ENCODE data around the gene MGLL.

Gene MGLL

DNA sequence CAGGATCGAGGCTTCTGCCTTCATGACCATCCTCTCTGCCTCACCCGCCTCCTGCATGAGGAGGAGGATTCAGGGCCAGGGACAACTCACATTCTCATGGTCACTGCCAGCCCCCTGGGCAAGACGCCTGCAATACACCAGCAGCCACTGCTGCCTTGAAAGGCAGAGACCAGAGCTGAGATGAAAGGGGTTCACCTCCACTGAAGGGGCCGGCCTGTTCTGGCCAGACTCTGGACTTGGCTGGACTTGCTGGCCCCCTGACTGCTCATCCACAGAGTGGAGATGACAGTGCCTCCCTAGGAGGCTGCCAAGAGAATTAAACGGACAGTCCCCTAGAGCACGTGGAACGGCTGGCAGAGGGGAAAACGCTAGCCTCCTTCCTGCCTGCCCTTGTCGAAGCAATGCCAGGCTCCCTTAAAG lies 35.2 kb downstream of the MGLL start:
- no CpG with 5 or more reads among the region's 9 CpGs for WGBS (ENCODE audit: extremely low coverage, insufficient coverage, low lambda C conversion rate)
- H3K4me1 ChIP-seq (ENCODE audit: control insufficient read depth, low read depth, low read length), result no peaks in the 10 kb centered on the region

DNA sequence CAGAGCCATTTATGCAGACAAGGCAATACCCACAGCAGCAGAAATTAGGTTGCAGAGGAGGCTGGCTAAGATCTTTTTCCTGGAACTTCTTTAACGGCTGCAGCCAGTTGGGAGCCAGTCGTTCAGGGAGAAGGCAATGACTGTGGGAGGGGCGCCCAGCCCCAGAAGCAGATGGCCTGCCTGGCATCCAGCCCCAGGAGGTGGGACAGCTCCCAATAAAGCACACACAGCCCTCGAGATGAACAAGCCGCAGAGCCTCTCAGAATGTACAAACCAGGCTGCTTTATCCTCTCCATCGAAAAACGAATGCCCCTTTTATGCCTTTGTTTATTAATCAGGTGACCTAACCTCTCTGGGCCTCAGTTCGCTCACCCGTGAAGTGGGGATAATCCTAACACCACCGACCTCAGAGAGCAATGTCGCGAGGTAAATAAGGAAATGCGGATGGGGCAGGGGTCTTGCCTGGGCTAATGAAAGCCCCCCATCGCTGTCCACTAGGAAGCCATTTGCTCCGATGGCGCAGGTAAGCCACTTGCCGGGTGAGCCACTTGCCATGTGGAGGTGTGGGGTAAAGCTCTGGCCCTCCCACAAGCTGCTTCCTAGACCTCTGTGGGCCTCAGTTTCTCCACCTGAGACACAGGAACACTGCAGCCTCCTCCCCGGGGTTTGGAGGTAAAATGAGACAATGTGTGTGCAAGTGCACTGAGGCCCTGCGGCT lies 35.8 kb downstream of the MGLL start:
- Histone ChIP-seq H4K8ac (ENCODE audit: low read depth, low read length) (no peak overlapping the region), H2BK15ac (replicated peaks; ENCODE audit: low read depth) (no peak overlapping the region), H3K79me1 (ENCODE audit: low read length) (no peaks in the 10 kb centered on the region), H3K4ac (ENCODE audit: low read depth, low read length) (no peak overlapping the region), H4K5ac (ENCODE audit: low read length) (no peak overlapping the region), H3K56ac (ENCODE audit: low read length) (no peak overlapping the region), H3K23ac (ENCODE audit: low read length) (no peak overlapping the region), H2BK5ac (ENCODE audit: low read length) (no peak overlapping the region), H3K27ac (ENCODE audit: low read depth, low read length) (no peak overlapping the region), H3K4me3 (ENCODE audit: low read length) (no peak overlapping the region), H3K36me3 (ENCODE audit: control insufficient read depth, insufficient read depth, low read length) (no peaks in the 10 kb centered on the region), H3K79me2 (ENCODE audit: control insufficient read depth, insufficient read depth, low read length) (no peaks in the 10 kb centered on the region), H3K27me3 (ENCODE audit: insufficient read depth, low read length, poor library complexity) (no peaks in the 10 kb centered on the region), H3K9ac (ENCODE audit: low read length) (no peak overlapping the region), H2BK120ac (ENCODE audit: low read depth, low read length) (no peak overlapping the region), H3K4me1 (ENCODE audit: control insufficient read depth, low read depth, low read length) (no peaks in the 10 kb centered on the region), H3K4me2 (ENCODE audit: low read length) (no peak overlapping the region), H2AK5ac (ENCODE audit: low read length) (no peak overlapping the region), H3K18ac (ENCODE audit: low read length) (no peak overlapping the region)
- no CpG with 5 or more reads among the region's 19 CpGs for WGBS (ENCODE audit: extremely low coverage, insufficient coverage, low lambda C conversion rate)
- DNase-seq, result no peak

More for the DNA sequence above, 35.2 kb downstream of the MGLL start:
- Histone ChIP-seq H3K4me2 (ENCODE audit: low read length) (no peak overlapping the region), H3K9ac (ENCODE audit: low read length) (no peak overlapping the region), H3K4ac (ENCODE audit: low read depth, low read length) (no peak overlapping the region), H4K8ac (ENCODE audit: low read depth, low read length) (no peak overlapping the region), H3K27me3 (ENCODE audit: insufficient read depth, low read length, poor library complexity) (no peaks in the 10 kb centered on the region), H2BK5ac (ENCODE audit: low read length) (no peak overlapping the region), H3K18ac (ENCODE audit: low read length) (no peak overlapping the region), H4K5ac (ENCODE audit: low read length) (no peak overlapping the region), H3K23ac (ENCODE audit: low read length) (no peak overlapping the region), H3K79me1 (ENCODE audit: low read length) (no peaks in the 10 kb centered on the region), H3K27ac (ENCODE audit: low read depth, low read length) (no peak overlapping the region), H3K4me3 (ENCODE audit: low read length) (no peak overlapping the region), H3K36me3 (ENCODE audit: control insufficient read depth, insufficient read depth, low read length) (no peaks in the 10 kb centered on the region), H2BK120ac (ENCODE audit: low read depth, low read length) (no peak overlapping the region), H2AK5ac (ENCODE audit: low read length) (no peak overlapping the region), H3K79me2 (ENCODE audit: control insufficient read depth, insufficient read depth, low read length) (no peaks in the 10 kb centered on the region), H2BK15ac (replicated peaks; ENCODE audit: low read depth) (no peak overlapping the region), H3K56ac (ENCODE audit: low read length) (no peak overlapping the region)
- no peak for DNase-seq

DNA sequence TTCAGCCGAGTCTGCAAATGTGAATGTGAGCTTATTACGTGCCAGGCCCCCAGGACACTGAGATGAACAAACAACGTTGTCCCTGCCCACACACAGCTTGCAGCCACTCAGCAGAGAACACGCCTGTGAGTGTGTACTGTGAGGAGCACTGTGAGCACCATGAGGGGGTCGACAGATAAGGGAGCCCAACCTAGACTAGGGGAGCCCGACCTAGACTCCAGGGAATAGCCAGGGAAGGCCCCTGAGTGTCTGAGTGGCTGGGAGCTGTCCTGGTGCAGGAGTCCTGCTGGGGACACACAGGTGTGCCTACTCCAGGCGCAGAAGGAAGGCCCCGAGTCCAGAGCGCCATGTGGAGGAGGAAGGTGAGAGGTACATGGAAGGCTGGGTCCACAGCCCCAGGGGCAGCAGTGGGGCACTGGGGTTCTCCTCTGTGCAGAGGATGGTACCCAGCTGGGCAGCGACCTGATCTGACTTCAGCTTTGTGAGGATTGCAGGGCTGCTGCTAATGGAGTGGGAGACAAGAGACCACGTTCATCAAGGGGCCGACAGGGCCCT lies 36.5 kb downstream of the MGLL start:
- DNase-seq, result no peak
- no peak overlapping the region for H2BK5ac ChIP-seq (ENCODE audit: low read length)
- H3K27me3 ChIP-seq (ENCODE audit: insufficient read depth, low read length, poor library complexity), result no peaks in the 10 kb centered on the region
- WGBS (ENCODE audit: extremely low coverage, insufficient coverage, low lambda C conversion rate), result no CpG with 5 or more reads among the region's 12 CpGs
- no peak overlapping the region for H3K4me2 ChIP-seq (ENCODE audit: low read length)
- H3K4ac ChIP-seq (ENCODE audit: low read depth, low read length), result no peak overlapping the region
- no peak overlapping the region for H4K8ac ChIP-seq (ENCODE audit: low read depth, low read length)
- H3K4me3 ChIP-seq (ENCODE audit: low read length), result no peak overlapping the region
- H3K36me3 ChIP-seq (ENCODE audit: control insufficient read depth, insufficient read depth, low read length), result no peaks in the 10 kb centered on the region
- no peak overlapping the region for H3K27ac ChIP-seq (ENCODE audit: low read depth, low read length)
- H3K18ac ChIP-seq (ENCODE audit: low read length), result no peak overlapping the region
- no peak overlapping the region for H2AK5ac ChIP-seq (ENCODE audit: low read length)
- H3K4me1 ChIP-seq (ENCODE audit: control insufficient read depth, low read depth, low read length), result no peaks in the 10 kb centered on the region
- H3K9ac ChIP-seq (ENCODE audit: low read length), result no peak overlapping the region
- H2BK15ac ChIP-seq (replicated peaks; ENCODE audit: low read depth), result no peak overlapping the region
- no peaks in the 10 kb centered on the region for H3K79me2 ChIP-seq (ENCODE audit: control insufficient read depth, insufficient read depth, low read length)
- H3K56ac ChIP-seq (ENCODE audit: low read length), result no peak overlapping the region
- no peak overlapping the region for H3K23ac ChIP-seq (ENCODE audit: low read length)
- H2BK120ac ChIP-seq (ENCODE audit: low read depth, low read length), result no peak overlapping the region
- H4K5ac ChIP-seq (ENCODE audit: low read length), result no peak overlapping the region
- no peaks in the 10 kb centered on the region for H3K79me1 ChIP-seq (ENCODE audit: low read length)

DNA sequence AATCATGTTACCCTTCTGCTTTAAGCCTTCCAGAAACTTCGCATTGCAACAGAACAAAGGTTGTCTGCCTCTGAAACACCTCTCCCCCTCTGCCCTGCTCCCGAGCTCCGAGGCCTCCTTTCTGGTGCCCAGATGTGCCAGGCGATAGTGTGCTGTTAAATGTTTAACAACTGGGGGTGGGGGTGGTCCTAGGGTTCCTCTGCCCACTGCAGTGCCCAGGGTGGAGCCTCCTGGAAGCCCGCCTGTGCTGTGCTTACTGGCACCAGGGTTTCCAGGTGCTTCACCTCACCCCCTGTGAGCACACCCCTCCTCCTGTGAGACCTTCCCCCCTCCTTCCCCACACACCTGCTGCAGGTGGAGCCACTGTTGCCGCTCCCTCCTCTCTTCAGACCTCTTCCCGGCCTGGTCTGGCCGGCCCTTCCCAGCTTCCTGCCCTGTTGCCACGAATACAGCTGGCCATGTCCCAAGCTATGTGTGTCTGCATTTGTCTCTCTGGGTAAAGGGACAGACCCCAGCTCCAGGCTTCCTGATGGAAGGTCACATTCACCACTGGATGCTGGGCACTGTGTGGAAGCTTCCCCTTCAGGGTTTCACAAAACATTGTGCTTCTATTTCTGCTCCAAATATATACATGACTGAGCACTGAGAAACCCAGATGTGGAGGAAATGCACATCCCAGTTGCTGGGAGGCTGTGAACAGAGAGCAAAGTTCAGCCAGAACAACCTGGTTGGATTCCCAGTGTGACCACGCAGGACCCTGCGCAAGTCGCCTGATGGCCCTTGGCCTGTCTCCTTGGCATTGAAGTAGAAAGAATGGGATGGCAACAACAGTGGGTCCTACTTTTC lies 37.2 kb downstream of the MGLL start:
- Histone ChIP-seq H3K4me3 (ENCODE audit: low read length) (no peak overlapping the region), H3K4me1 (ENCODE audit: control insufficient read depth, low read depth, low read length) (no peaks in the 10 kb centered on the region), H2BK120ac (ENCODE audit: low read depth, low read length) (no peak overlapping the region), H3K27ac (ENCODE audit: low read depth, low read length) (no peak overlapping the region), H3K36me3 (ENCODE audit: control insufficient read depth, insufficient read depth, low read length) (no peaks in the 10 kb centered on the region), H3K9ac (ENCODE audit: low read length) (no peak overlapping the region), H3K4ac (ENCODE audit: low read depth, low read length) (no peak overlapping the region), H3K79me1 (ENCODE audit: low read length) (no peaks in the 10 kb centered on the region), H3K56ac (ENCODE audit: low read length) (no peak overlapping the region), H3K79me2 (ENCODE audit: control insufficient read depth, insufficient read depth, low read length) (no peaks in the 10 kb centered on the region), H2BK15ac (replicated peaks; ENCODE audit: low read depth) (no peak overlapping the region), H3K23ac (ENCODE audit: low read length) (no peak overlapping the region), H2BK5ac (ENCODE audit: low read length) (no peak overlapping the region), H4K5ac (ENCODE audit: low read length) (no peak overlapping the region), H4K8ac (ENCODE audit: low read depth, low read length) (no peak overlapping the region), H2AK5ac (ENCODE audit: low read length) (no peak overlapping the region), H3K18ac (ENCODE audit: low read length) (no peak overlapping the region), H3K27me3 (ENCODE audit: insufficient read depth, low read length, poor library complexity) (no peaks in the 10 kb centered on the region), H3K4me2 (ENCODE audit: low read length) (no peak overlapping the region)
- WGBS (ENCODE audit: extremely low coverage, insufficient coverage, low lambda C conversion rate), result no CpG with 5 or more reads among the region's 12 CpGs
- DNase-seq, result no peak

DNA sequence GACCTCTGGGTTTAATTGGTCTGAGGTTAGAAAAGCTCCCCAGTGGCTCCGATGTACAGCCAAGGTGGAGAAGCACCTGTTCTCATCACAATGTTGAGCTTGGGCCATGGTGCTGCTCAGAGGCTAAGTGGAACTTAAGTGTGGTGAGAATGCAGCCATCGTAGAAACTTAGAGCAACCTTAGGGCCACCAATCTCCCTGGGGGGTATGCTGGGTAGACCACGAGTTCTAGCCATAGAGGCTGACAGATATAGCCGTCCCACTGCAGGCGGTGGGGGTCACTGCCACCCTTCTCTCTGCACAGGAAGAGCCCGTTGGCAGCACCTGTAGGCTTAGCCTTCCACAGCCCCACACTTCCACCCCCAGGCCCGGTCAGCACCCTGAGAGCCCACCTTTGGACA lies 38.0 kb downstream of the MGLL start:
- no peak overlapping the region for H4K5ac ChIP-seq (ENCODE audit: low read length)

More for the DNA sequence above, 38.0 kb downstream of the MGLL start:
- H3K79me1 ChIP-seq (ENCODE audit: low read length), result no peaks in the 10 kb centered on the region
- no peak overlapping the region for H3K4me2 ChIP-seq (ENCODE audit: low read length)
- H2BK5ac ChIP-seq (ENCODE audit: low read length), result no peak overlapping the region
- H3K79me2 ChIP-seq (ENCODE audit: control insufficient read depth, insufficient read depth, low read length), result no peaks in the 10 kb centered on the region
- H3K27me3 ChIP-seq (ENCODE audit: insufficient read depth, low read length, poor library complexity), result no peaks in the 10 kb centered on the region
- H3K23ac ChIP-seq (ENCODE audit: low read length), result no peak overlapping the region
- no peak overlapping the region for H3K27ac ChIP-seq (ENCODE audit: low read depth, low read length)
- no peak overlapping the region for H4K8ac ChIP-seq (ENCODE audit: low read depth, low read length)
- no peaks in the 10 kb centered on the region for H3K36me3 ChIP-seq (ENCODE audit: control insufficient read depth, insufficient read depth, low read length)
- H3K18ac ChIP-seq (ENCODE audit: low read length), result no peak overlapping the region
- no peak overlapping the region for H3K56ac ChIP-seq (ENCODE audit: low read length)
- no peak overlapping the region for H3K9ac ChIP-seq (ENCODE audit: low read length)
- H3K4ac ChIP-seq (ENCODE audit: low read depth, low read length), result no peak overlapping the region
- H2BK15ac ChIP-seq (replicated peaks; ENCODE audit: low read depth), result no peak overlapping the region
- no CpG with 5 or more reads among the region's 7 CpGs for WGBS (ENCODE audit: extremely low coverage, insufficient coverage, low lambda C conversion rate)
- H3K4me1 ChIP-seq (ENCODE audit: control insufficient read depth, low read depth, low read length), result no peaks in the 10 kb centered on the region
- H2BK120ac ChIP-seq (ENCODE audit: low read depth, low read length), result no peak overlapping the region
- H2AK5ac ChIP-seq (ENCODE audit: low read length), result no peak overlapping the region
- no peak for DNase-seq
- H3K4me3 ChIP-seq (ENCODE audit: low read length), result no peak overlapping the region

Measured in mesendoderm (in vitro differentiated cells).